Uterus (tissue), 4 donors: ENCODE results near the gene JARID2. TPM values are rescaled to one million over a fixed set of nuclear protein-coding genes. Genes with fewer than 3 reads are reported as not detected.

ENCODE experiments used
- DNase-seq, 2 donors: peaks; one replicate each; pipeline ENCODE4 v3.0.0-alpha.2; 2019 to 2020
- H3K27ac ChIP-seq, 2 donors: fragments of 200-600 bp; sonication (generic); 1 replicate in 1 of 2; 2 replicates in 1 of 2; pipeline ENCODE4 v1.5.1; 2016 to 2018
- H3K27me3 ChIP-seq, 2 donors: fragments of 200-600 bp; sonication (generic); one replicate each; pipeline ENCODE4 v1.5.1; 2018 to 2019; ENCODE audit warnings: control low read depth in 1 of 2
- H3K36me3 ChIP-seq, 2 donors: fragments of 200-600 bp; sonication (generic); one replicate each; pipeline ENCODE4 v1.5.1; 2019; ENCODE audit warnings: control low read depth in 1 of 2
- H3K4me1 ChIP-seq, 2 donors: fragments of 200-600 bp; sonication (generic); one replicate each; pipeline ENCODE4 v1.5.1; 2018 to 2019; ENCODE audit warnings: control low read depth in 1 of 2
- H3K4me3 ChIP-seq, 2 donors: fragments of 200-600 bp; sonication (generic); 1 replicate in 1 of 2; 2 replicates in 1 of 2; pipeline ENCODE4 v1.5.1; 2018 to 2019; ENCODE audit warnings: mild to moderate bottlenecking in 1 of 2
- H3K9me3 ChIP-seq, 2 donors: fragments of 200-600 bp; sonication (generic); one replicate each; pipeline ENCODE4 v1.5.1; 2019; ENCODE audit warnings: control low read depth in 1 of 2
- POLR2A ChIP-seq, 2 donors: fragments of 450-650 bp; IDR thresholded peaks; one replicate each; pipeline ENCODE4 v1.6.1; 2016; ENCODE audit warnings: antibody characterized with exemption in 2 of 2, mild to moderate bottlenecking in 1 of 2, moderate library complexity in 1 of 2
- intact Hi-C: fragments of 100-400 bp; cut with DNase I; formaldehyde crosslinking; loops from one replicate; pipeline ENCODE4 v1.15.1; 2023; ENCODE audit warnings: low total_unique reads
- total RNA-seq, 4 donors: library from RNA; depleted of rRNA in 3 of 4; stranded (reverse); fragments of >200 nt in 3 of 4; gene quantifications; one replicate each; pipeline versions ENCODE4 v1.1.0 to v1.2.4, GENCODE V29; 2014 to 2023
- TF ChIP-seq, protein P1 (sequence below), 4 experiments: fragments of 200-600 bp in 2 of 4; fragments of 450-650 bp in 2 of 4; sonication (generic) in 2 of 4; IDR thresholded peaks; one replicate each; pipeline ENCODE4 v1.5.1; 2016 to 2019; ENCODE audit warnings: antibody characterized with exemption in 4 of 4, mild to moderate bottlenecking in 2 of 4, moderate library complexity in 1 of 4
- donor health status: DM: yes; HTN: yes; CAD: no.

JARID2 gene
- total RNA-seq, 4 donors from 2014 or later = 2.6 to 15.8 (median 8.0) TPM

DNA sequence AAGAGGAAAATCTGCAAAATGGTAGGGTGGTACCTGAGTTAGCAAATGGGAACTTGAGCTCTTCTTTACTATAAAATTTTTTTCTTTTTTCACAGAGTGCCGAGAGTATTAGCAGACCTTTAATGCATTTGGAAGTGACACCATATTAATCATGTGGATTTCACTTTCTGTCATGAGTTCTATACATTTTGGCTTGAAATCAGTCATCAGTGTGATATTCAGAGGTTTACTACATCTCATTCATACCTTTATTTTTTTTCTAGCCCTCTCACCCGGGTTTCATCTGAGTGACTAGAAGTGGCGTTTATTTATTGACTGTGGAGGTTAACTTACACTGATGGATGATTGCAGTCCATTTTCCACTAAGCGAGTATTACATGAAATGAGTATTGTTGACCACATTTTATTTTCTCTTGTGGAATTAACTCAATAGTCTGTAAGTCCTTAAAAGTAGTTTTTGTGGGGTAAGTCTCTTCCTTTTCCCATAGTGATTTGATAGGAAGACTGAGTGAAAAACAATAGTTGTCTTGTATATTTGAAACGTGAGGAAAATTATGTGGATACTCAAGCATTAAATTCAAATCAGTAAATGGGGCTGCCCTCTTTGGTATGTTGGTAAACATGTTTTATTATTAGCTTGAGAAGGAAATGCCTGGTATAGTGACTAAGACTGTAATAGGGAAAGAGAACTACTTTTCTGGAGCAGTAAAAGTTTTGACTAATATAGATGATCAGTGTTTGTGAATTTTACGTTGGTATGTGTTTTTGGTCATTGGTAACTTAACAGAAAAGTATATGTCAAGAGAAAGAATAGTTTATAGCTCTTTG, 55.5 kb downstream of the JARID2 start:
- no peak overlapping the region for H3K4me3 ChIP-seq
- no peak for DNase-seq
- H3K27me3 ChIP-seq = no peaks in the 10 kb centered on the region
- no peaks in the 10 kb centered on the region for H3K36me3 ChIP-seq
- no peaks in the 10 kb centered on the region for H3K4me1 ChIP-seq
- TF ChIP-seq POLR2A (IDR thresholded peaks at IDR 0.05) = no peak
- no peak overlapping the region for H3K27ac ChIP-seq
- no peaks in the 10 kb centered on the region for H3K9me3 ChIP-seq
- intact Hi-C loops = no loop called here

DNA sequence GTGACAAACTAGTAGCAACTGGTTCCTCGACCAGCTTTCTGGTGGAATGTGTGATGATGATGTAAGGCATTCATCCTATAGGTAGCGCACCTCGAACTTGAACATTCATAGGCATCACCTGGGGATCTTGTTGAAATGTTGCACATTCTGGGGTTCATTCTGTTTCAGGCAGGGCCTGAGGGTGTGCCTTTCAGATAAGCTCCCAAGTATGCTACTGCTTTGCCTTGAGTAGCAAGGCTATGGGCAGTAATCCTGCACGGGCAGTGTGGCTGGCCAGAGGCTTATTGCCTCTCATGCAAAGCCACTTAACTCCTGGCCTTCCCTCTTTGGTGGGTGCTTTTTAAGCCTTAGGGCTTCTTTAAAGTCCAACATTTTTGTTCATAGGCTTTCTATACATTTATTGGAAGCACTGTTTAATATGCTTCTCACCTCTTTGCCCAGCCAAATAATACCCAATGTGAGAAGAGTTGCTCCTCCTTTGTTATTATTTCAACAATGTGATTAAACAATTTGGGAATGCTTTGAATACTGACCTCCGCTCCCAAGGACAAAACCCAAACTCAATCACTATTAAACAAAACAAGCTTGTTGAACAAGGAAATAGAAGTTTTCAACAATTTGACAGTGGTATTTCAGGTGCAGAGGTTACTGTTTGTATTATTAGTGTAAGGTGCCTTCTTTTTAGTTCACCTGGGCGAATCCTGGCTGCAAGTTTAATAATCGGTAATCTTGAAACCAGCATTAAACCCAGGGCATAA, 57.5 kb downstream of the JARID2 start:
- DNase-seq = no peak
- Histone ChIP-seq H3K4me3 (no peak overlapping the region), H3K27ac (no peak overlapping the region), H3K9me3 (no peaks in the 10 kb centered on the region), H3K27me3 (no peaks in the 10 kb centered on the region), H3K4me1 (no peaks in the 10 kb centered on the region), H3K36me3 (no peaks in the 10 kb centered on the region)
- TF ChIP-seq POLR2A (IDR thresholded peaks at IDR 0.05) = no peak
- TF ChIP-seq, protein P1, sequence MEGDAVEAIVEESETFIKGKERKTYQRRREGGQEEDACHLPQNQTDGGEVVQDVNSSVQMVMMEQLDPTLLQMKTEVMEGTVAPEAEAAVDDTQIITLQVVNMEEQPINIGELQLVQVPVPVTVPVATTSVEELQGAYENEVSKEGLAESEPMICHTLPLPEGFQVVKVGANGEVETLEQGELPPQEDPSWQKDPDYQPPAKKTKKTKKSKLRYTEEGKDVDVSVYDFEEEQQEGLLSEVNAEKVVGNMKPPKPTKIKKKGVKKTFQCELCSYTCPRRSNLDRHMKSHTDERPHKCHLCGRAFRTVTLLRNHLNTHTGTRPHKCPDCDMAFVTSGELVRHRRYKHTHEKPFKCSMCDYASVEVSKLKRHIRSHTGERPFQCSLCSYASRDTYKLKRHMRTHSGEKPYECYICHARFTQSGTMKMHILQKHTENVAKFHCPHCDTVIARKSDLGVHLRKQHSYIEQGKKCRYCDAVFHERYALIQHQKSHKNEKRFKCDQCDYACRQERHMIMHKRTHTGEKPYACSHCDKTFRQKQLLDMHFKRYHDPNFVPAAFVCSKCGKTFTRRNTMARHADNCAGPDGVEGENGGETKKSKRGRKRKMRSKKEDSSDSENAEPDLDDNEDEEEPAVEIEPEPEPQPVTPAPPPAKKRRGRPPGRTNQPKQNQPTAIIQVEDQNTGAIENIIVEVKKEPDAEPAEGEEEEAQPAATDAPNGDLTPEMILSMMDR (IDR thresholded peaks at IDR 0.05) = no peak
- intact Hi-C loops = no loop called here

DNA sequence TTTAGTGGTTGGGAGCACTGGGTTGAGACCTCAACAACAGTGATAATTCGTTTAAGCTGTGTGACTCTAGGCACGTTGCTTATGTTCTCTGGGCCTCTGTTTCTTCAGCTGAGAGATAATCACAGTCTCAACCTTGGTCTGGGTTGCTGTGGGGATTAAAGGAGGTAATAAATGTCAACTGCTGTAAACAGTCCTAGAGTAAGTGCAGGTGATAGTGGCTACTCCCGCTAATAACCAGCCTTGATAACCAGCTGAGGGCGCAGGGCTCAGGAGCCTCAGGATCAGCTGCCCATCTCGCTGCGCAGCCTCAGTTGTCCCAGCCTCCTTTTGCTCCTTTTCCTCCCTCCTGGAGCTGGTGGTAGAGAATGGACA, 58.0 kb downstream of the JARID2 start:
- Histone ChIP-seq H3K4me3 (no peak overlapping the region), H3K27ac (no peak overlapping the region), H3K36me3 (no peaks in the 10 kb centered on the region), H3K4me1 (no peaks in the 10 kb centered on the region), H3K27me3 (no peaks in the 10 kb centered on the region), H3K9me3 (no peaks in the 10 kb centered on the region)
- intact Hi-C loops = no loop called here
- DNase-seq = no peak
- TF ChIP-seq, protein P1 (IDR thresholded peaks at IDR 0.05) = no peak
- TF ChIP-seq POLR2A (IDR thresholded peaks at IDR 0.05) = no peak

DNA sequence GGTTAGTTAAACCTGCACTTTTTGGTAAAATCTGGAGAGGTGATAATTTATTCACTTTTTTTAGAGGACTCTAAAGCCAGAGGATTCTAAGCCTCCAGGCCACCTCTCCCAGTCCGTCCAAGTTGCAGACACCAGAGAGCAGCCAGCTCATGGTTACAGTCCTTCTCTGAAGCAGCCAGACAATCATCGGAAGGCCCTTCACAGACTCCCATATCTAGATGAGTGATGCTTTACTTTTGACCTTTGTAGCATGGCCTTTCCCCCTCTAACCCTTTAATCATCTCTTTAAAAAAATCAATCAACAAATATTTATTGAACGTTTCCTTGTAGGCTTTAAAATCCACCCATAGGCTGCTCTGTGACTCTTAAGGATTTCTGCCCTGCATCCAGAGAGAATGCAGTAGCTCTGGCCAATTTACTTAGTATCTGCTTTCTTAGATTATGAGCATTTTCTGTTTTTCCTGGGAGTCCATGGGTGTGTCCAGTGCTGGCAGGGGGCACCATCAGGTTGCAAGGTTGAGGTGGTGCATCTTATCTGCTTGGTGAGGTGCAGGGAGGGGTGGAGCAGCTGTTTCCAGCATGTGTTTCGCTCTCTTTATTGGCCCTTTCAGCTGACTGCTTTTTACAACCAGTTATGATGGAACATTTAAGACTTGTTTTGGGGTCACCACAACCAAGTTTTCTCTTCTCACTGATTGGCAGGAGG, 58.6 kb downstream of the JARID2 start:
- no peak for DNase-seq
- no peak for TF ChIP-seq POLR2A (IDR thresholded peaks at IDR 0.05)
- TF ChIP-seq, protein P1 (IDR thresholded peaks at IDR 0.05) = no peak
- Histone ChIP-seq H3K27me3 (no peaks in the 10 kb centered on the region), H3K4me3 (no peak overlapping the region), H3K36me3 (no peaks in the 10 kb centered on the region), H3K27ac (no peak overlapping the region), H3K4me1 (no peaks in the 10 kb centered on the region), H3K9me3 (no peaks in the 10 kb centered on the region)
- intact Hi-C loops = no loop called here

DNA sequence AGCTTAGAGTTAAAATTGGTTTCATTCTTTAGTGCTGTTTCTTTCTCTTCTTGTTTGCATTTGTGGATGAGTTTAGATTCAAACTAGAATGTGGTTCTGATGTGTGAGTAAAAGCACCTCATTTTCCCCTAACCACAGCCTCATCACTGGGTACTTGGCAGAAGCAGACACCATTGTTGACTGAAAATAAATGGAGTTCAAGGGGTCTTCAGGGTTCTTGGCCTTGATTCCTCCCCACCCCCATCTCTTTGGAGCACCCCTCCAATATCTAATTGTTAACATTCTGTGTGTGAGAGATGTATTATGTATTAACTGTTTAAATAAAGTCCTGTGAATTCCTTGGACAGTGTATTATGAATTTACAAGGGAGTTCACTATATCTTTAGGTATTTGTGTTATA, 59.6 kb downstream of the JARID2 start:
- no peak for TF ChIP-seq POLR2A (IDR thresholded peaks at IDR 0.05)
- TF ChIP-seq, protein P1 (IDR thresholded peaks at IDR 0.05) = no peak
- H3K4me1 ChIP-seq = no peaks in the 10 kb centered on the region
- DNase-seq = no peak
- no peak overlapping the region for H3K4me3 ChIP-seq
- no peaks in the 10 kb centered on the region for H3K36me3 ChIP-seq
- no peaks in the 10 kb centered on the region for H3K9me3 ChIP-seq
- H3K27ac ChIP-seq = no peak overlapping the region
- H3K27me3 ChIP-seq = no peaks in the 10 kb centered on the region
- intact Hi-C loops = no loop called here
